ENCODE measurements around the gene ABRAXAS1. TPM values are rescaled to one million over a fixed set of nuclear protein-coding genes. Genes with fewer than 3 reads are reported as not detected.

ABRAXAS1 gene
- total RNA-seq, 4 donors from 2014 or later: 10.2 to 21.0 (median 14.8) TPM

GRCh38 chr4:83473966-83474365 lies 10.9 kb downstream of the ABRAXAS1 start:
- TF ChIP-seq CTCF (IDR thresholded peaks at IDR 0.05) (no peak), POLR2A (IDR thresholded peaks at IDR 0.05) (no peak), EP300 (IDR thresholded peaks at IDR 0.05) (no peak)
- 95 to 97% methylated on average over 2 of the region's 2 CpGs for WGBS, 2 donors
- DNase-seq (ENCODE audit: low spot score in 2 of 2): no peak

DNA sequence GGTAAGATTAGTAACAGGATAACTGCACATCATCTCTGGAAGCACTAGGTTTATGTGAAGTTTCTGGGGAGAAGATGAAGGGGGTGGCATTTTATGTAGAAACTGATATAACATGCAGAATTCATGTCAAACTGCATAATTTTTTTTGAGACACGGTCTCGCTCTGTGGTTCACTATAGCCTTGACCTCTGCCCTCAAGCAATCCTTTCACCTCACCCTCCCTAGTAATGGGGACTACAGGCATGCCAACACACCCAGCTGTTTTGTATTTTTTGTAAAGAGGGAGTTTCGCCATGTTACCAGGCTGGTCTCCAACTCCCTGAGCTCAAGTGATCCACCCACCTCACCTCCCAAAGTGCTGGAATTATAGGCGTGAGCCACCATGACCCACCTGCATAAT lies 11.5 kb downstream of the ABRAXAS1 start:
- Histone ChIP-seq H3K27me3 (no peaks in the 10 kb centered on the region), H3K27ac (no peak overlapping the region), H3K9me3 (no peaks in the 10 kb centered on the region), H3K36me3 (peaks cover 0 to 49% (median 0%) of the 10 kb centered on the region in 3 donors), H3K4me1 (no peaks in the 10 kb centered on the region), H3K4me3 (no peak overlapping the region)
- WGBS, 2 donors: 85 to 97% methylated on average over 4 of the region's 4 CpGs
- DNase-seq (ENCODE audit: low spot score in 2 of 2): no peak
- TF ChIP-seq EP300 (IDR thresholded peaks at IDR 0.05) (no peak), CTCF (IDR thresholded peaks at IDR 0.05) (no peak), POLR2A (IDR thresholded peaks at IDR 0.05) (no peak)

More at GRCh38 chr4:83473966-83474365, 10.9 kb downstream of the ABRAXAS1 start:
- Histone ChIP-seq H3K36me3 (peaks cover 0 to 44% (median 0%) of the 10 kb centered on the region in 3 donors), H3K27me3 (no peaks in the 10 kb centered on the region), H3K4me1 (no peaks in the 10 kb centered on the region), H3K27ac (no peak overlapping the region), H3K4me3 (no peak overlapping the region), H3K9me3 (no peaks in the 10 kb centered on the region)

DNA sequence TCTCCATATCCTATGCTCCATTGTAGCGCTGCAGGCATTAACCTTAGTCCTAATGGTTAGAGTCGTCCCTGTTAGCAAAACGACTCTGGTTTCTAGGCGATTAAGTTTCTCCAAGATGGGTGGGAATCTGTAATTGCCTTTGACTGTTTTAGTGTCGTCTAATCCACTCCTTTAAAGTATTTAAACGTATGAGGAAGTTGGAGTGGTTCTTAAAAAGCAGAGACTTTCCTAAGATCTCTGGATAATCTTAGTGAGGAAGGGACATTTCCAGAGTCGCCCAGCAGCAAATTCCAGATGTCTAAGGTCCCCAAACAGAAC lies 28.8 kb downstream of the ABRAXAS1 start:
- H3K4me1 ChIP-seq: peaks cover 0 to 30% (median 11%) of the 10 kb centered on the region in 4 donors
- H3K27ac ChIP-seq: peak overlapping the region; percentile 89 to 98 (median 96)
- no peak for DNase-seq (ENCODE audit: low spot score in 2 of 2)
- 1% methylated on average over 7 of the region's 7 CpGs for WGBS, 2 donors
- H3K27me3 ChIP-seq: no peaks in the 10 kb centered on the region
- peaks cover 0 to 53% (median 7%) of the 10 kb centered on the region in 3 donors for H3K36me3 ChIP-seq
- no peaks in the 10 kb centered on the region for H3K9me3 ChIP-seq
- no peak for TF ChIP-seq EP300 (IDR thresholded peaks at IDR 0.05)
- no peak for TF ChIP-seq POLR2A (IDR thresholded peaks at IDR 0.05)
- TF ChIP-seq CTCF (IDR thresholded peaks at IDR 0.05): no peak
- H3K4me3 ChIP-seq: peak overlapping the region; percentile 53 to 86 (median 66)

- Histone ChIP-seq H3K9me3 (no peaks in the 10 kb centered on the region), H3K27ac (peak within 1 kb of the TSS; percentile 89 to 98 (median 96)), H3K27me3 (no peaks in the 10 kb centered on the region), H3K36me3 (peaks cover 0 to 48% (median 2%) of the 10 kb centered on the region in 3 donors), H3K4me3 (peak within 1 kb of the TSS; percentile 53 to 86 (median 66)), H3K4me1 (peaks cover 0 to 30% (median 11%) of the 10 kb centered on the region in 4 donors)
- 0% methylated on average over 58 of the region's 58 CpGs for WGBS, 2 donors
- DNase-seq (ENCODE audit: low spot score in 2 of 2): peak; percentile 95 to 98
- peak; percentile 42 to 80 for TF ChIP-seq POLR2A (IDR thresholded peaks at IDR 0.05)
- TF ChIP-seq CTCF (IDR thresholded peaks at IDR 0.05): peak in 3 of 5 experiments; percentile 21 to 69 (median 43)
- TF ChIP-seq EP300 (IDR thresholded peaks at IDR 0.05): peak; percentile 91 to 96
Observed at GRCh38 chr4:83455281-83456183, 29.4 kb downstream of the ABRAXAS1 start, which contains the start of the genes HELQ and MRPS18C. Gene HELQ (minus strand): TSS chr4:83455823. CDS start chr4:83455693, 130 bp downstream. Gene MRPS18C (plus strand): TSS chr4:83456058. CDS start chr4:83456078, 20 bp downstream.

GRCh38 chr4:83454686-83455085 lies 30.2 kb downstream of the ABRAXAS1 start:
- Histone ChIP-seq H3K4me3 (peak overlapping the region; percentile 53 to 86 (median 66)), H3K4me1 (peaks cover 0 to 30% (median 11%) of the 10 kb centered on the region in 4 donors), H3K27me3 (no peaks in the 10 kb centered on the region), H3K36me3 (peaks cover 0 to 41% (median 0%) of the 10 kb centered on the region in 3 donors), H3K9me3 (no peaks in the 10 kb centered on the region), H3K27ac (peak overlapping the region; percentile 89 to 98 (median 96))
- no peak for TF ChIP-seq CTCF (IDR thresholded peaks at IDR 0.05)
- TF ChIP-seq POLR2A (IDR thresholded peaks at IDR 0.05): no peak
- 22 to 30% methylated on average over 6 of the region's 6 CpGs for WGBS, 2 donors
- no peak for DNase-seq (ENCODE audit: low spot score in 2 of 2)
